NCI-H82 treated with DMSO at 0.1 percent for 48 hours (cell line): Measurements from ENCODE around the gene AARS2.

ENCODE experiments used
- DNase-seq: peaks from one replicate; lab custom pipeline; 2025; ENCODE audit not compliant: unreplicated experiment; lab: John Stamatoyannopoulos, UW

Gene AARS2

GRCh38 chr6:44250067-44250717 lies 63.0 kb downstream of the AARS2 start:
- DNase-seq = no peak
